ENCODE data around the gene ACACA. TPM values are rescaled to one million over a fixed set of nuclear protein-coding genes. Genes with fewer than 3 reads are reported as not detected.
"Not testable (repeated sequence)": the region's sequence is repeated elsewhere in the genome, so short reads cannot be mapped to it uniquely, and the experiment has no call there.

Gene ACACA
- polyA plus RNA-seq, 4 donors = 38.8 to 48.6 (median 43.3) TPM

- DNase-seq (ENCODE audit: low read depth in 4 of 4, low spot score in 3 of 4) = no peak
Observed at GRCh38 chr17:37086948-37087347, 319.7 kb downstream of the ACACA start.

DNA sequence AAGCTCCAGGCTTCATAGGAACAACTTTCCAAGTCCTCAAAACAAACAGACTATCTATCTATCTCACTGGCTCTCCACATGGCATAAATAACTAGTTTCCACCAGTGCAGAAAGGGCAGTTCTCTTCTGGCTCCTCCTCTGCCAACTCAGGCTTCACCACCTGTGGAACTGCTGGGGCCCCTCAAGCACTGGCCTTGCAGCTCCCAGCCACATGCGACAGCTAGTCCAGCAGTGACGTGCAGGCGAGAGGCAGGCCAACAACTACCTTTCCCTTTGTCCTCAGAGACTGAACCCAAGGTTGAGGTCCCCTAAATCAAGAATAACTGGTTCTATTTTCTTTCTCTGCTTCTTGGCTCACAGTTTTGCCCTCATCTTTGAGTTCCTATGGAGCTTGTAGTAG lies 320.3 kb downstream of the ACACA start:
- no peak for DNase-seq (ENCODE audit: low read depth in 4 of 4, low spot score in 3 of 4)

- DNase-seq (ENCODE audit: low read depth in 4 of 4, low spot score in 3 of 4) = no peak
Observed at GRCh38 chr17:37084372-37084771, 322.3 kb downstream of the ACACA start.

- no peak for DNase-seq (ENCODE audit: low read depth in 4 of 4, low spot score in 3 of 4)
Observed at GRCh38 chr17:37083456-37083855, 323.2 kb downstream of the ACACA start.

GRCh38 chr17:37082985-37083384 lies 323.7 kb downstream of the ACACA start:
- no peak for DNase-seq (ENCODE audit: low read depth in 4 of 4, low spot score in 3 of 4)

GRCh38 chr17:37082311-37082860 lies 324.2 kb downstream of the ACACA start:
- DNase-seq (ENCODE audit: low read depth in 4 of 4, low spot score in 3 of 4) = no peak

DNA sequence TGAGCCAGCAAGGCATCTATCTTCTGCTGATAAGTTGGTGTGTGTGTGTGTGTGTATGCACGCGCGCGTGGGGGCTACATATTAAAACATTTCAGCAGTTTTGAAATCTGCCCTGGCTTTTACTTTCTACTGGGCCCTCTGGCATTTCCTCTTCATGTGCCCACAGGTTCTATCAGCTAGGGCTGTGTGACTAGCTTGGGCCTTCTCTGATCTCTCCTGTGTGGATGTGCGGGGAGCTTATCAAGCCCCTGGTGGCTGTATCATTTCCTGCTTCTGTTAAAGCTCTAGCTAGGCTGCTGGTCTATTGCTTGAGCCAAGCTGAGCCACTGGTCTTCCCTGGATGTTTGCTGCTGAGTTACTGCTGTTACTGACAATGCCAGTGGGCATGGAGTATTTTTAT lies 325.3 kb downstream of the ACACA start:
- DNase-seq (ENCODE audit: low read depth in 4 of 4, low spot score in 3 of 4) = no peak

- no peak for DNase-seq (ENCODE audit: low read depth in 4 of 4, low spot score in 3 of 4)
Observed at GRCh38 chr17:37079735-37080134, 326.9 kb downstream of the ACACA start.

DNA sequence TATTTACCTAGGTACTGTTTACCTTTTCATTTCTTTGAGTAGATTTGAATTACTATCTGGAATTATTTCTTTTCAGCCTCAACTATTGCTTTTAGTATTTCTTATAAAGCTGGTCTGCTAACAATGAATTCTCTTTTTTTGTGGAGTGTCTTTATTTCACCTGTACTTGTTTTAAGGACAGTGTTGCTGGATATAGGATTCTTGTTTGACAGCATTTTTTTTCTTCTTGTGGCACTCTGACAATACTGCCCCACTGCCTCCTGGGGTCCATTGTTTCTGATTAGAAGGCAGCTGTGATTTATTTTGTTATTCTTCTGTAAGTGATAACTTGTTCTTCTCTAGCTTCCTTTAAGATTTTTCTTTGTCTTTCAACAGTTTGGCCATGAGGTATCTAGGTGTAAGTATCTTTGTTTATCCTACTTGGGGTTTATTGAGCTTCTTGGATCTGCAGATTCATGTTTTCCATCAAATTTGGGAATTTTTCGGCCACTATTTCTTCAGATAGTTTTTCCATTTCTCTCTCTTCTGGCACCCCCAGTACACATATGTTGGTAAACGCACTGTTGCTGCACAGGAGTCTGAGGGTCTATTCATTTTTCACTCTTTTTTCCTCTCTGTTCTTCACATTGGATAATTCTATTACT lies 327.4 kb downstream of the ACACA start:
- no peak for DNase-seq (ENCODE audit: low read depth in 4 of 4, low spot score in 3 of 4)

DNA sequence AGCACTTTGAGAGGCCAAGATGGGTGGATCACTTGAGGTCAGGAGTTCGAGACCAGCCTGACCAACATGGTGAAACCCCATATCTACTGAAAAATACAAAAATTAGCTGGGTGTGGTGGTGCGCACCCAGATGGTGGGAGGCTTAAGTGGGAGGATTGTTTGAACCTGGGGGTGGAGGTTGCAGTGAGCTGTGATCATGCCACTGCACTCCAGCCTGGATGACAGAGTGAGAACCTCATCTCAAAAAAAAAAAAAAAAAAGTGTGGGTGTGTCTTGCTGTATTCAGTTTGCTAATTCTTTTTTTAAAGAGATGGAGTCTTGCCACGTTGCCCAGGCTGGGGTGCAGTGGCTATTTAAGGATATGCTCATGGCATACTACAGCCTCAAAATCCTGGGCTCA lies 333.2 kb downstream of the ACACA start:
- DNase-seq (ENCODE audit: low read depth in 4 of 4, low spot score in 3 of 4) = not testable (repeated sequence)

DNA sequence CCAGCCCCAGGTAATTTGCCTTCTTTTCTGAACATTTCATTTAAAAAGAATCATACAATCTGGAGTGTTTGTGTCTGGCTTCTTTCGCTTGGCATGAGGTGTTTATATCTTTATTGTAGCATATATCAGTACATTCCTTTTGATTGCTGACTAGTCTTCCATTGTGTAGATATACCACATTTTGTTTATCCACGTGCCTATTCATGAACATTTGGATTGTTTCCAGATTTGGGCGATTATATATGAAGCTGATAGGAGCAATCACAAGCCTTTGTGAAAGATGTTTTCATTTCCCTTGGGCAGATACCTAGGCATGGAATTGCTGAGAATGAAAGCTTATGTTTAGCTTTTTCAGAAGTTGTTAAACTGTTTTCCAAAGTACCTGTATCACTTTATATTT lies 337.5 kb downstream of the ACACA start:
- no peak for DNase-seq (ENCODE audit: low read depth in 4 of 4, low spot score in 3 of 4)

- no peak for DNase-seq (ENCODE audit: low read depth in 4 of 4, low spot score in 3 of 4)
Observed at GRCh38 chr17:37068266-37068665, 338.4 kb downstream of the ACACA start.

DNA sequence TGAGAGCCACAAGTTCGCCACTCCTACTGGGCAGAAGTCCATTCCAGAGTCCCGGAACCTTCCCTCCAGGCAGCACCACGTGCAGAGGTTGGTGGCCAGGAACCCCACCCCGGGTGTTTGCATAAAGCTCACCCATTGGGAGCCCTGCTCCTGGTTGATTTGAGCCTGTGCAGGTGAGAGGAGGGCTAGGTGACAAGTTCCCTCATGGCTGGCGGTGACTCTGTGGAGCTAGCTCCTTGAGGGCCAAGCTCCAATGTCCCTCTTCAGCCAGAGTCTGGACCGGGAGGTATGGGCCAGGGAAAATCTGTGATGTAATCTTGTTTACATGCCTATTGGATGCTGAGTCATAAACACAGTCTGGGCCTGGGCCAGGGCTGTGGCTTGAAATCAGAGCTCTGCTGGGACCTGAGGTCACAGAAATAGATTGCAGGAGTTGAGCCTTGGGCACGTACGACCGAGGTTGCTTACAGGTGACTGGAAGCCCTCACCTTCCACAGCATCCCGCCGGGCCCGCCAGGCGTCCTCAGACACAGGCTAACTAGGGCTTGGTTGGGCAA lies 339.0 kb downstream of the ACACA start:
- no peak for DNase-seq (ENCODE audit: low read depth in 4 of 4, low spot score in 3 of 4)

GRCh38 chr17:37066322-37067255 lies 340.0 kb downstream of the ACACA start:
- DNase-seq (ENCODE audit: low read depth in 4 of 4, low spot score in 3 of 4) = no peak

- no peak for DNase-seq (ENCODE audit: low read depth in 4 of 4, low spot score in 3 of 4)
Observed at GRCh38 chr17:37065486-37066321, 340.9 kb downstream of the ACACA start.

GRCh38 chr17:37064956-37065355 lies 341.7 kb downstream of the ACACA start:
- no peak for DNase-seq (ENCODE audit: low read depth in 4 of 4, low spot score in 3 of 4)

DNA sequence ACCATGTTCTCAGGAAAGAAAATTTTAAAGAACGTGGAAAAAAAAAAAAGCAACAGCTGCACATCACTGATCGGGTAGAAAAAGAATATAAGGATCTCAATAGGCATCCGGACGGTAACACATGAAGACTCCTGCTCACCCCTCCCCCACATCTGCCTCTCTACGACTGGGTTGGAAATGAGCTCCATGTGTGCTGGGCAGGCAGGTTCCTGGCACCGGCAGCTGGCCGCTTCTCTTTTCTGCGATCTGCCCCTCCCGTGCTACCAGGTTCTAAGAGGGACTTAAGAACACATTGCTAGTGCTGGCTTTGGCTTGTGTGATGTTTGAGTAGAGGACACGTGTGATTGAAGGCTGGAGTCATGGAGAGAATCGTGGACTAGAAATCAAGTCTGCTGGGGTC lies 342.4 kb downstream of the ACACA start:
- DNase-seq (ENCODE audit: low read depth in 4 of 4, low spot score in 3 of 4) = no peak

DNA sequence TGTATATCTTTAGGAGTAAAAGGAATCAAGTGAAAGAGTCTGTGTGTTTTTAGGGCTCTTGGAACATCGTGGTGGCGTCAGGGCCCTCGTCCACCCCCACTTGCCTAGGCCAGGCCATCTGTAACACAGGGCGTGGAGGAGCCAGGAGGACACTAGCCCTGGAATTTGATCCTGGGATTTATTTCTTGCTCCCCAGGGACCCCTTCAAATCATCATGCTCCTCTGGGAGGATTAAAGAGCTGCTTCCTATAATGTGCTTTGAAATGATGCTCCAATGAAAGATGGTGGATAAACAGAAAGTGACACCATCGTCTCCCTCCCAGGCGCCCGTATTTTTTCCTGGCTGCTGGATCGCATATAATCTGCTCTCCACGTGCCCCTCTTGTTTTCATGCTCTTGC lies 344.6 kb downstream of the ACACA start:
- DNase-seq (ENCODE audit: low read depth in 4 of 4, low spot score in 3 of 4) = no peak

- no peak for DNase-seq (ENCODE audit: low read depth in 4 of 4, low spot score in 3 of 4)
Observed at GRCh38 chr17:37060928-37061327, 345.7 kb downstream of the ACACA start.

GRCh38 chr17:37060094-37060493 lies 346.5 kb downstream of the ACACA start:
- DNase-seq (ENCODE audit: low read depth in 4 of 4, low spot score in 3 of 4) = no peak

DNA sequence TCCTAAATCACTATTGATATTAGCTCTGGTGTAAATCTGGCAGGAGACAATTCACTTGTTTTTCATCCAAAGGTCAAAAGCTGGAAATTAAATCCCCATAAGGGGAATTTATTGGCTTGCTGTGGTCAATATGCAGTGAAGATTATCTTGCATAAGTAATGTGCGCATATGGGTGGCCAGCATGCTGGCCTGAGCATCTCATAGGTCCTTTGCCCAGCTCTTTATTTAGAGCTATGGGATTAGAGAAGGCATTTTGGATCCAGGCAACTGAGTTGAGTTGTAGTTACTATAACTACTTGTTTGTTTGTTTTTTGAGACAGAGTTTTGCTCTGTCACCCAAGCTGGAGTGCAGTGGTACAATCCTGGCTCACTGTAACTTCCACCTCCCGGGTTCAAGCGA lies 347.1 kb downstream of the ACACA start:
- DNase-seq (ENCODE audit: low read depth in 4 of 4, low spot score in 3 of 4) = no peak
